GM21423 (cell line): ENCODE results near the gene IKZF4.
"Not testable (repeated sequence)": the region's sequence is repeated elsewhere in the genome, so short reads cannot be mapped to it uniquely, and the experiment has no call there.

Experiments used
- ATAC-seq: cut with Tn5 transposase; IDR thresholded peaks from one replicate; pipeline ENCODE4 v1.9.1; 2021; ENCODE audit warnings: mild to moderate bottlenecking, moderate library complexity; ENCODE audit not compliant: unreplicated experiment

The IKZF4 gene

GRCh38 chr12:56038022-56038655 lies 17.3 kb downstream of the IKZF4 start:
- ATAC-seq, result no peak

- no peak for ATAC-seq
These were observed 19.3 kb downstream of the IKZF4 start for GRCh38 chr12:56040151-56040550.

- ATAC-seq, result no peak
These were observed 20.2 kb downstream of the IKZF4 start for GRCh38 chr12:56040963-56041551.

GRCh38 chr12:56041552-56042429 lies 20.9 kb downstream of the IKZF4 start, which contains the start of gene RPS26:
TSS of gene RPS26 (plus strand) at chr12:56041918. CDS start at chr12:56042167, 249 bp downstream.
- peak; percentile 96 for ATAC-seq

GRCh38 chr12:56042430-56042813 lies 21.6 kb downstream of the IKZF4 start:
- ATAC-seq, result not testable (repeated sequence)

- ATAC-seq, result no peak
These were observed 22.0 kb downstream of the IKZF4 start for GRCh38 chr12:56042843-56043242.

- no peak for ATAC-seq
These were observed 25.4 kb downstream of the IKZF4 start for GRCh38 chr12:56046027-56046780.

- ATAC-seq, result no peak
These were observed 32.6 kb downstream of the IKZF4 start for GRCh38 chr12:56053407-56053893.

GRCh38 chr12:56059964-56060363 lies 39.1 kb downstream of the IKZF4 start:
- not testable (repeated sequence) for ATAC-seq

GRCh38 chr12:56061982-56062381 lies 41.1 kb downstream of the IKZF4 start:
- ATAC-seq, result no peak

GRCh38 chr12:56062996-56063395 lies 42.2 kb downstream of the IKZF4 start:
- ATAC-seq, result no peak

GRCh38 chr12:56071648-56072047 lies 50.8 kb downstream of the IKZF4 start:
- ATAC-seq, result no peak

GRCh38 chr12:56074396-56074795 lies 53.6 kb downstream of the IKZF4 start:
- ATAC-seq, result no peak

GRCh38 chr12:56077966-56078365 lies 57.1 kb downstream of the IKZF4 start:
- ATAC-seq, result not testable (repeated sequence)

GRCh38 chr12:56078427-56078826 lies 57.6 kb downstream of the IKZF4 start:
- ATAC-seq, result no peak

GRCh38 chr12:56078931-56079722 lies 58.3 kb downstream of the IKZF4 start:
- peak; percentile 61 for ATAC-seq

GRCh38 chr12:56079723-56080555 lies 59.1 kb downstream of the IKZF4 start, which contains the start of gene ERBB3:
TSS of gene ERBB3 (plus strand) at chr12:56080165. CDS start at chr12:56080301, 136 bp downstream.
- no peak for ATAC-seq

GRCh38 chr12:56080556-56081138 lies 59.8 kb downstream of the IKZF4 start:
- no peak for ATAC-seq
